Tibial nerve (tissue), 3 donors: Measurements from ENCODE around the gene SLCO3A1.

Experiments
- POLR2A ChIP-seq, 2 donors: fragments of 450-650 bp; IDR thresholded peaks; one replicate each; pipeline ENCODE4 v1.6.1; 2017; ENCODE audit warnings: antibody characterized with exemption in 2 of 2, mild to moderate bottlenecking in 2 of 2, moderate library complexity in 2 of 2
- TF ChIP-seq, protein P1 (sequence below), 5 experiments: fragments of 200-600 bp in 3 of 5; fragments of 450-650 bp in 2 of 5; sonication (generic) in 3 of 5; IDR thresholded peaks; one replicate each; pipeline ENCODE4 v1.5.1; 2016 to 2019; ENCODE audit warnings: antibody characterized with exemption in 5 of 5, mild to moderate bottlenecking in 3 of 5, moderate library complexity in 2 of 5

DNA sequence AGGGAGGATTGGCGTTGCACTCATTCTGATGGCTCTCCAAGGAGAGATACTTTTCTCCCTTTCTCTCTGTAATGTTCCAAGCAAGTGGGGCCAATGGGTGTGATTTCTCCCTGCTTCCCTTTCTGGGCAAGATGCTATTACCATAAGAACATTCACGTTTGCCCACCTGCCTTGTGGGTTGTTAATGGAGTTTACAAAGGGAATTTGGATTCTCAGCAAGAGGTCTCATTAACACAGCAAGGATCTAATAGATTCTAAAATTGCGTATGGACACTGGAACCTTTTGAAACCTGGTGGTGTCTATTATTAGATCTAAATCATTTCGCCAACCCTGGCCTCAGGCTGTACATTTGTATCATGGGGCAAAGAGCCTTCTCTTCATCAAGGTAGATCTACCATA, 74.1 kb downstream of the SLCO3A1 start:
- TF ChIP-seq, protein P1, sequence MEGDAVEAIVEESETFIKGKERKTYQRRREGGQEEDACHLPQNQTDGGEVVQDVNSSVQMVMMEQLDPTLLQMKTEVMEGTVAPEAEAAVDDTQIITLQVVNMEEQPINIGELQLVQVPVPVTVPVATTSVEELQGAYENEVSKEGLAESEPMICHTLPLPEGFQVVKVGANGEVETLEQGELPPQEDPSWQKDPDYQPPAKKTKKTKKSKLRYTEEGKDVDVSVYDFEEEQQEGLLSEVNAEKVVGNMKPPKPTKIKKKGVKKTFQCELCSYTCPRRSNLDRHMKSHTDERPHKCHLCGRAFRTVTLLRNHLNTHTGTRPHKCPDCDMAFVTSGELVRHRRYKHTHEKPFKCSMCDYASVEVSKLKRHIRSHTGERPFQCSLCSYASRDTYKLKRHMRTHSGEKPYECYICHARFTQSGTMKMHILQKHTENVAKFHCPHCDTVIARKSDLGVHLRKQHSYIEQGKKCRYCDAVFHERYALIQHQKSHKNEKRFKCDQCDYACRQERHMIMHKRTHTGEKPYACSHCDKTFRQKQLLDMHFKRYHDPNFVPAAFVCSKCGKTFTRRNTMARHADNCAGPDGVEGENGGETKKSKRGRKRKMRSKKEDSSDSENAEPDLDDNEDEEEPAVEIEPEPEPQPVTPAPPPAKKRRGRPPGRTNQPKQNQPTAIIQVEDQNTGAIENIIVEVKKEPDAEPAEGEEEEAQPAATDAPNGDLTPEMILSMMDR (IDR thresholded peaks at IDR 0.05), result no peak
- no peak for TF ChIP-seq POLR2A (IDR thresholded peaks at IDR 0.05)
